Measurements from ENCODE around the gene SCAF11.
A peak's percentile ranks its signal among the peaks of the same experiment; 100 is the strongest.
"Not testable (repeated sequence)": the region's sequence is repeated elsewhere in the genome, so short reads cannot be mapped to it uniquely, and the experiment has no call there.

The SCAF11 gene, protein sequence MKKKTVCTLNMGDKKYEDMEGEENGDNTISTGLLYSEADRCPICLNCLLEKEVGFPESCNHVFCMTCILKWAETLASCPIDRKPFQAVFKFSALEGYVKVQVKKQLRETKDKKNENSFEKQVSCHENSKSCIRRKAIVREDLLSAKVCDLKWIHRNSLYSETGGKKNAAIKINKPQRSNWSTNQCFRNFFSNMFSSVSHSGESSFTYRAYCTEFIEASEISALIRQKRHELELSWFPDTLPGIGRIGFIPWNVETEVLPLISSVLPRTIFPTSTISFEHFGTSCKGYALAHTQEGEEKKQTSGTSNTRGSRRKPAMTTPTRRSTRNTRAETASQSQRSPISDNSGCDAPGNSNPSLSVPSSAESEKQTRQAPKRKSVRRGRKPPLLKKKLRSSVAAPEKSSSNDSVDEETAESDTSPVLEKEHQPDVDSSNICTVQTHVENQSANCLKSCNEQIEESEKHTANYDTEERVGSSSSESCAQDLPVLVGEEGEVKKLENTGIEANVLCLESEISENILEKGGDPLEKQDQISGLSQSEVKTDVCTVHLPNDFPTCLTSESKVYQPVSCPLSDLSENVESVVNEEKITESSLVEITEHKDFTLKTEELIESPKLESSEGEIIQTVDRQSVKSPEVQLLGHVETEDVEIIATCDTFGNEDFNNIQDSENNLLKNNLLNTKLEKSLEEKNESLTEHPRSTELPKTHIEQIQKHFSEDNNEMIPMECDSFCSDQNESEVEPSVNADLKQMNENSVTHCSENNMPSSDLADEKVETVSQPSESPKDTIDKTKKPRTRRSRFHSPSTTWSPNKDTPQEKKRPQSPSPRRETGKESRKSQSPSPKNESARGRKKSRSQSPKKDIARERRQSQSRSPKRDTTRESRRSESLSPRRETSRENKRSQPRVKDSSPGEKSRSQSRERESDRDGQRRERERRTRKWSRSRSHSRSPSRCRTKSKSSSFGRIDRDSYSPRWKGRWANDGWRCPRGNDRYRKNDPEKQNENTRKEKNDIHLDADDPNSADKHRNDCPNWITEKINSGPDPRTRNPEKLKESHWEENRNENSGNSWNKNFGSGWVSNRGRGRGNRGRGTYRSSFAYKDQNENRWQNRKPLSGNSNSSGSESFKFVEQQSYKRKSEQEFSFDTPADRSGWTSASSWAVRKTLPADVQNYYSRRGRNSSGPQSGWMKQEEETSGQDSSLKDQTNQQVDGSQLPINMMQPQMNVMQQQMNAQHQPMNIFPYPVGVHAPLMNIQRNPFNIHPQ (N-terminal part only)

GRCh38 chr12:45990468-45991283 is at the start of gene SCAF11:
Gene SCAF11, minus strand, starts transcription at chr12:45990574. Its CDS starts 26,407 bp downstream, at chr12:45964167.
- peak; percentile 98 for DNase-seq

DNA sequence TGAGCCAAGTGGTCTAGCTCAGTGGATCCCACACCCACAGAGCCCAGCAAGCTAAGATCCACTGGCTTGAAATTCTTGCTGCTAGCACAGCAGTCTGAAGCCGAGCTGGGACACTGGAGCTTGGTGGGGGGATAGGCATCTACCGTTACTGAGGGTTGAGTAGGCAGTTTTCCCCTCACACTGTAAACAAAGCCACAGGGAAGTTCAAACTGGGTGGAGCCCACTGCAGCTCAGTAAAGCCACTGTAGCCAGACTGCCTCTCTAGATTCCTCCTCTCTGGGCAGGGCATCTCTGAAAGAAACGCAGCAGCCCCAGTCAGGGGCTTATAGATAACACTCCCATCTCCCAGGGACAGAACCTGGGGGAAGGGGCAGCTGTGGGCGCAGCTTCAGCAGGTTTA is 46.7 kb upstream of the SCAF11 start:
- not testable (repeated sequence) for DNase-seq

GRCh38 chr12:46027172-46027571 is 36.8 kb upstream of the SCAF11 start:
- no peak for DNase-seq

- DNase-seq = no peak
These were observed 33.7 kb upstream of the SCAF11 start for GRCh38 chr12:46024099-46024498.

- DNase-seq = no peak
These were observed 30.4 kb upstream of the SCAF11 start for GRCh38 chr12:46020768-46021167.

- DNase-seq = not testable (repeated sequence)
These were observed 28.3 kb upstream of the SCAF11 start for GRCh38 chr12:46018712-46019111.

DNA sequence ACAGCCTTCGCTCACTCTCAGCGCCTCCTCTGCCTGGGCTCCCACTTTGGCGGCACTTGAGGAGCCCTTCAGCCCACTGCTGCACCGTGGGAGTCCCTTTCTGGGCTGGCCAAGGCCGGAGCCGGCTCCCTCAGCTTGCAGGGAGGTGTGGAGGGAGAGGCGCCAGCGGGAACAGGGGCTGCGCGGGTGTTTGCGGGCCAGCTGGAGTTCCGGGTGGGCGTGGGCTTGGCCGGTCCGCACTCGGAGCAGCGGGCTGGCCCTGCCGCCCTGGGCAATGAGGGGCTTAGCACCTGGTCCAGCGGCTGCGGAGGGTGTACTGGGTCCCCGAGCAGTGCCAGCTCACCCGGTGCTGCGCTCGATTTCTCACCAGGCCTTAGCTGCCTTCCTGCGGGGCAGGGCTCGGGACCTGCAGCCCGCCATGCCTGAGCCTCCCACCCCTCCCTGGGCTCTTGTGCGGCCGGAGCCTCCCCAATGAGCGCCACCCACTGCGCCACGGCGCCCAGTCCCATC is 27.5 kb upstream of the SCAF11 start:
- DNase-seq = not testable (repeated sequence)

DNA sequence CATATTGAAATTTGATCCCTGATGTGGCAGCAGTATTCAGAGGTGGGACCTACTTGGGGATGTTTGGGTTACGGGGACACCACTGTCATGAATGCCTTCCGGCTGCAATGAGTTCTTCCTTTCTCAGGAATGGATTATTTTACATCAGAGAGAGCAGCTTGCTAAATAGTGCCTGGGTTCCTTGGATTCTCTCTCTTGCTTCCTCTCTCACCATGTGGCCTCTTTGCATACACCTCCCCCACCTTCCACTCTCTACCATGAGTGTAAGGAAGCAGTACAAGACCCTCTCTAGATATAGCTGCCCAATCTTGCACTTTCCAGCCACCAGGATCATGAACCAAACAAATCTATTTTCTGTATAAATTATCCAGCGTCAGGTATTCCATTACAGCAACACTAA is 15.4 kb upstream of the SCAF11 start:
- DNase-seq = no peak

DNA sequence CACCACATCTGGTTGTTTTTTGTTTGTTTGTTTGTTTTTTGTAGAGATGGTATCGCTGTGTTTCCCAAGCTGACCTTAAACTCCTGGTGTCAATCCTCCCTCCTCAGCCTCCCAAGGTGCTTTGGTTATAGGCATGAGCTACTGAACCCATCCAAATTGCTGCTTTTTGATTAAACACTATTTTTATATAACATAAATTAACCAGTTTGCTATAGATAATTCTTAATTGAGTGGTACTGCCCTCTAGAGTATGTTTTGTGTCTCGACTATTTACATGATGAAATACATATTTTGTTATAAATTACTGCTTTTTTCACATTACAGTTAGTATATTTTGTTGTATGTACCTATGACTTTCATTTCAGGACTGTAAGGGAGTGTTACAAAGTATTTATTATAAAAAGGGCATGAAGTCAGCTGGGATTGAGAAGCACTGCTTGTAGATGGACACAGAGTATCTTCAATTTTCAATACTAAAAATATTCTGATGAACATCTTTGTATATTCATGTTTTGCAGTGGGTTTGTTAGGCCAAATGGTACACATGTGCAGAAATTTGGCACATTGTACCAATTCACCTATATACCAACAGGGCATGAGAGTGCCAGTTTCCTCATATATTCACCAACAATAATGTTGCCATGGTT is 14.9 kb upstream of the SCAF11 start:
- DNase-seq = no peak

- DNase-seq = no peak
These were observed 14.3 kb upstream of the SCAF11 start for GRCh38 chr12:46004715-46005114.

DNA sequence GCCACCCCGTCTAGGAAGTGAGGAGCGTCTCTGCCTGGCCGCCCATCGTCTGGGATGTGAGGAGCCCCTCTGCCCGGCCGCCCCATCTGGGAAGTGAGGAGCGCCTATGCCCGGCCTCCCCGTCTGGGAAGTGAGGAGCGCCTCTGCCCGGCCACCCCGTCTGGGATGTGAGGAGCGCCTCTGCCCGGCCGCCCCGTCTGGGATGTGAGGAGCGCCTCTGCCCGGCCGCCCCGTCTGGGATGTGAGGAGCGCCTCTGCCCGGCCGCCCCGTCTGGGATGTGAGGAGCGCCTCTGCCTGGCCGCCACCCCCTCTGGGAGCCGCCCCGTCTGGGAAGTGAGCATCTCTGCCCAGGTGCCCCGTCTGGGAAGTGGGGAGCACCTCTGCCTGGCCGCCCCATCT is 9.7 kb upstream of the SCAF11 start:
- DNase-seq = not testable (repeated sequence)

- no peak for DNase-seq
These were observed 4.4 kb upstream of the SCAF11 start for GRCh38 chr12:45994736-45995135.

DNA sequence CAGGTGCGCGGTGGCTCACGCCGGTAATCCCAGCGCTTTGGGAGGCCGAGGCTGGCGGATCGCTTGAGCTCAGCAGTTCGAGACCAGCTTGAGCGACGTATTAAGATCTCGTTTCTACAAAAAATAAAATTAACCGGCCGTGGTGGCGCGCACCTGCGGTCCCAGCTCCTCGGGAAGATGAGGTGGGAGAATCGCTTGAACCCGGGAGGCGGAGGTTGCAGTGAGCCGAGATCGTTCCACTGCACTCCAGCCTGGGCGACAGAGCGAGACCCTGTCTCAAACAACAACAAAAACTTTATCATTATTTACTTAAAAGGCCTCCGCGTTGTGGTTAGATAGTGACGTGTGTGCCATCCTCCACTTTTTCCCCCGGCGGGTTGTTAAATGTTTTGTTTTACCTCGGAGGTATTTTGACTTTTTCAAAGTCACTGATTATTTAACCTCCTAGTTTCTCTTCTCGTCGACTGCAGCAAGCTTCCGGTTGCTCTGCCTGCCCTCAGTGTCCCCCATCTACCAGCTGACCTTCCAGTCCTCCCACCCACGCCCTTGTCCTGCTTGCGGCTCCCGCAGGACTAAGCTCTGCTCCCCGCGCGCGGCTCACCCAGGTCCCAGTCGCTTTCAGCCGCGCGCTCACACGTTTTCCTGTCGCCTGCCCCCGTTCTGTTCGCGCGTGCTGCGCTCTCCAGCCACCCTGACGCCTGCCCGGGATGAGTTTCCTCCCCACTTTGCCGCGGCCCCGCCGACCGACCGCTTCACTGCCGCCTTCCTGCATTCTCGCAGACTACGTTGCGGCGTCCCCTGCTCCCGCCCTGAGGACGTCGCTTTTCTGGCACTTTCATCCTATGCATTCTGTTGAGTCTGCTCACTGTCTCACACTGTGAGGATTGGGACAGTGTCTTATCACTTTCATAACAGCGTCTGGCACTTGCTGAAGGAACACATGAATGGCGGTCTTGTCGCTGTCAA is 1.2 kb upstream of the SCAF11 start:
- DNase-seq = peak; percentile 83

DNA sequence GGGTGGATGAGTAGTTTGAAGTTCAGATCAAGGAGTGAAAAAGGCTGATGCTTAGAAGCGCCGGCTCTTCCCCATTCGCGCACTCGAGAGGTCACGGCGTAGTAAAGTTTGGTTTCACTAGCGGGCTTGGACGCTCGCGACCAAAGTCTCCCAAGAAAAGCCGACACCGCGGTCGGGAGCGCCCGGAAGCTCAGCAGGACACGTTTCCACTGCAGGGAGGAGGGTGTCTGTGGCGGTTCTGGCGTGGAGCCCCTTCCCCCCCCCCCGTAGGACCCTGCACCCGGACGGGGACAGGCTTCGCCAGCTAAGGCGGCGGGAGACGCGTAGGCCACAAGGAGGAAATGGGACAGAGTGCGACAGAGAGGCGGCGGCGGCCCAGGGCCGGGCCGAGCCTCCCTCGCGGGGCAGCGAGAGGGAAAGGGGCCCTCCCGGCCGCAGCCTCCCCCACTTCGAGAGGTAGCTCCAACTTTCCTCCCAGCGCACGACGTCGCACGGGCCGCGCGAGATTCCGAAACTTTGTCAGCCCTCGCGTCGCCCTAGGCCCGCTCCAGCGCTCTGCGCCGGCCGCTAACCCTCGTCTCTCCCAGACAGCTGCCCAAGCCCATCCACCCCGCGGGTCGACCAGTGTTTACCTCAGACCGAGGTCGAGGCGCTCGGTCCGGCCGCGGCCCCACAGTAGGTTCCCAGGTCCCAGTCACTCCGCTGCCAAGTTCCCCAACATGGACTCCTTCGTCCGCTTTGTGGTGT is 480 bp downstream of the SCAF11 start:
- peak; percentile 79 for DNase-seq

DNA sequence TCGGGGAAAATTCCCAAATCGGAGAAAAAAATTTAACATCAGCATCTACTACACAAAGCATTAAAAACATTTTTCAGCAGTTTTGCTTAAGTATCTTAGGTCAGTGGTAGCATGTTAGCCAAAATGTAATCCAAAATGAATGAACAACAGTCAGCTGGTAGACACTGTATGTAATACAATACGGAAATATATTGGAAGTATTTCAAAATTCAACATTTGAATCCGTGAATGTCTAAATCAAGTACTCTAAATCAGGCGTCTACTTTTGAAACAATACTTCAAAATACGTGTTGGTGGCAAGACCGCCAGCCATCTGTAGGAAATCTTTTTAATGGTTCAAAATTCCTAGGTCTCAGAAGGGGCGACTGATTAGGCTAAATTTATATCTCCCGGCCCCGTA is 1.1 kb downstream of the SCAF11 start:
- no peak for DNase-seq

- no peak for DNase-seq
These were observed 2.1 kb downstream of the SCAF11 start for GRCh38 chr12:45988264-45988663.

- no peak for DNase-seq
These were observed 3.0 kb downstream of the SCAF11 start for GRCh38 chr12:45987340-45987727.

GRCh38 chr12:45986641-45987339 is 3.6 kb downstream of the SCAF11 start:
- DNase-seq = no peak

Data from NCI-H526 treated with DMSO at 0.1 percent for 48 hours (cell line).